ENCODE measurements around the gene NFKB2. TPM values are rescaled to one million over a fixed set of nuclear protein-coding genes. Genes with fewer than 3 reads are reported as not detected.
A peak's percentile ranks its signal among the peaks of the same experiment; 100 is the strongest.

Gene NFKB2
- total RNA-seq, 1 donor from 2014 or later, result 11.0 TPM

GRCh38 chr10:102421507-102421756 is 25.9 kb downstream of the NFKB2 start:
- Histone ChIP-seq H3K9ac (ENCODE audit: low read depth in 1 of 3, low read length in 3 of 3) (peak overlapping the region; percentile 92 to 94 (median 94)), H3K4me3 (ENCODE audit: low read length in 3 of 3) (peak overlapping the region; percentile 81 to 99 (median 97)), H3K27ac (ENCODE audit: low read depth, low read length) (peak overlapping the region; percentile 72), H3K4me1 (ENCODE audit: control insufficient read depth in 3 of 3, insufficient read depth in 3 of 3, low read length in 3 of 3) (peaks cover 33 to 38% (median 34%) of the 10 kb centered on the region in 3 donors), H3K27me3 (ENCODE audit: control insufficient read depth in 3 of 3, insufficient read depth in 3 of 3, low read length in 3 of 3) (peaks cover 11 to 19% (median 17%) of the 10 kb centered on the region in 3 donors), H3K9me3 (ENCODE audit: control insufficient read depth in 3 of 3, low read length in 3 of 3) (no peaks in the 10 kb centered on the region), H3K36me3 (ENCODE audit: control insufficient read depth in 3 of 3, insufficient read depth in 3 of 3, low read length in 3 of 3) (peaks cover 17 to 20% (median 19%) of the 10 kb centered on the region in 3 donors)

- Histone ChIP-seq H3K4me3 (ENCODE audit: low read length in 3 of 3) (peak overlapping the region; percentile 81 to 99 (median 97)), H3K4me1 (ENCODE audit: control insufficient read depth in 3 of 3, insufficient read depth in 3 of 3, low read length in 3 of 3) (peaks cover 33 to 38% (median 34%) of the 10 kb centered on the region in 3 donors), H3K27me3 (ENCODE audit: control insufficient read depth in 3 of 3, insufficient read depth in 3 of 3, low read length in 3 of 3) (peaks cover 8 to 18% (median 13%) of the 10 kb centered on the region in 3 donors), H3K9me3 (ENCODE audit: control insufficient read depth in 3 of 3, low read length in 3 of 3) (no peaks in the 10 kb centered on the region), H3K9ac (ENCODE audit: low read depth in 1 of 3, low read length in 3 of 3) (peak overlapping the region; percentile 92 to 94 (median 94)), H3K36me3 (ENCODE audit: control insufficient read depth in 3 of 3, insufficient read depth in 3 of 3, low read length in 3 of 3) (peaks cover 17 to 20% (median 19%) of the 10 kb centered on the region in 3 donors), H3K27ac (ENCODE audit: low read depth, low read length) (peak overlapping the region; percentile 72)
Observed at GRCh38 chr10:102421757-102422512, 26.4 kb downstream of the NFKB2 start.

GRCh38 chr10:102422545-102423129 is 27.1 kb downstream of the NFKB2 start:
- Histone ChIP-seq H3K27ac (ENCODE audit: low read depth, low read length) (peak overlapping the region; percentile 72), H3K27me3 (ENCODE audit: control insufficient read depth in 3 of 3, insufficient read depth in 3 of 3, low read length in 3 of 3) (peaks cover 8 to 14% (median 11%) of the 10 kb centered on the region in 3 donors), H3K9me3 (ENCODE audit: control insufficient read depth in 3 of 3, low read length in 3 of 3) (no peaks in the 10 kb centered on the region), H3K4me3 (ENCODE audit: low read length in 3 of 3) (peak overlapping the region; percentile 81 to 99 (median 97)), H3K4me1 (ENCODE audit: control insufficient read depth in 3 of 3, insufficient read depth in 3 of 3, low read length in 3 of 3) (peaks cover 33 to 38% (median 34%) of the 10 kb centered on the region in 3 donors), H3K9ac (ENCODE audit: low read depth in 1 of 3, low read length in 3 of 3) (peak overlapping the region; percentile 92 to 94 (median 94)), H3K36me3 (ENCODE audit: control insufficient read depth in 3 of 3, insufficient read depth in 3 of 3, low read length in 3 of 3) (peaks cover 19 to 22% (median 20%) of the 10 kb centered on the region in 3 donors)

- no peak overlapping the region for H3K4me3 ChIP-seq (ENCODE audit: low read length in 3 of 3)
- H3K36me3 ChIP-seq (ENCODE audit: control insufficient read depth in 3 of 3, insufficient read depth in 3 of 3, low read length in 3 of 3), result peaks cover 19 to 22% (median 20%) of the 10 kb centered on the region in 3 donors
- peaks cover 33 to 38% (median 34%) of the 10 kb centered on the region in 3 donors for H3K4me1 ChIP-seq (ENCODE audit: control insufficient read depth in 3 of 3, insufficient read depth in 3 of 3, low read length in 3 of 3)
- H3K27me3 ChIP-seq (ENCODE audit: control insufficient read depth in 3 of 3, insufficient read depth in 3 of 3, low read length in 3 of 3), result peaks cover under 1 to 6% (median 5%) of the 10 kb centered on the region in 3 donors
- H3K9me3 ChIP-seq (ENCODE audit: control insufficient read depth in 3 of 3, low read length in 3 of 3), result no peaks in the 10 kb centered on the region
- H3K27ac ChIP-seq (ENCODE audit: low read depth, low read length), result no peak overlapping the region
- H3K9ac ChIP-seq (ENCODE audit: low read depth in 1 of 3, low read length in 3 of 3), result no peak overlapping the region
Observed at GRCh38 chr10:102423372-102423968, 28.0 kb downstream of the NFKB2 start.

- H3K36me3 ChIP-seq (ENCODE audit: control insufficient read depth in 3 of 3, insufficient read depth in 3 of 3, low read length in 3 of 3), result peaks cover 19 to 22% (median 20%) of the 10 kb centered on the region in 3 donors
- no peak overlapping the region for H3K9ac ChIP-seq (ENCODE audit: low read depth in 1 of 3, low read length in 3 of 3)
- no peaks in the 10 kb centered on the region for H3K9me3 ChIP-seq (ENCODE audit: control insufficient read depth in 3 of 3, low read length in 3 of 3)
- H3K4me1 ChIP-seq (ENCODE audit: control insufficient read depth in 3 of 3, insufficient read depth in 3 of 3, low read length in 3 of 3), result peaks cover 29 to 34% (median 31%) of the 10 kb centered on the region in 3 donors
- peaks cover 0 to 2% (median 0%) of the 10 kb centered on the region in 3 donors for H3K27me3 ChIP-seq (ENCODE audit: control insufficient read depth in 3 of 3, insufficient read depth in 3 of 3, low read length in 3 of 3)
- H3K4me3 ChIP-seq (ENCODE audit: low read length in 3 of 3), result no peak overlapping the region
- no peak overlapping the region for H3K27ac ChIP-seq (ENCODE audit: low read depth, low read length)
Observed at GRCh38 chr10:102424145-102424544, 28.6 kb downstream of the NFKB2 start.

- Histone ChIP-seq H3K27ac (ENCODE audit: low read depth, low read length) (no peak overlapping the region), H3K27me3 (ENCODE audit: control insufficient read depth in 3 of 3, insufficient read depth in 3 of 3, low read length in 3 of 3) (no peaks in the 10 kb centered on the region), H3K9me3 (ENCODE audit: control insufficient read depth in 3 of 3, low read length in 3 of 3) (no peaks in the 10 kb centered on the region), H3K4me1 (ENCODE audit: control insufficient read depth in 3 of 3, insufficient read depth in 3 of 3, low read length in 3 of 3) (peaks cover 22 to 26% (median 25%) of the 10 kb centered on the region in 3 donors), H3K9ac (ENCODE audit: low read depth in 1 of 3, low read length in 3 of 3) (no peak overlapping the region), H3K36me3 (ENCODE audit: control insufficient read depth in 3 of 3, insufficient read depth in 3 of 3, low read length in 3 of 3) (peaks cover 19 to 22% (median 20%) of the 10 kb centered on the region in 3 donors), H3K4me3 (ENCODE audit: low read length in 3 of 3) (no peak overlapping the region)
Observed at GRCh38 chr10:102424916-102425315, 29.4 kb downstream of the NFKB2 start.

- Histone ChIP-seq H3K27me3 (ENCODE audit: control insufficient read depth in 3 of 3, insufficient read depth in 3 of 3, low read length in 3 of 3) (no peaks in the 10 kb centered on the region), H3K9me3 (ENCODE audit: control insufficient read depth in 3 of 3, low read length in 3 of 3) (no peaks in the 10 kb centered on the region), H3K4me1 (ENCODE audit: control insufficient read depth in 3 of 3, insufficient read depth in 3 of 3, low read length in 3 of 3) (peaks cover 17 to 22% (median 19%) of the 10 kb centered on the region in 3 donors), H3K27ac (ENCODE audit: low read depth, low read length) (no peak overlapping the region), H3K36me3 (ENCODE audit: control insufficient read depth in 3 of 3, insufficient read depth in 3 of 3, low read length in 3 of 3) (peaks cover 19 to 22% (median 20%) of the 10 kb centered on the region in 3 donors), H3K4me3 (ENCODE audit: low read length in 3 of 3) (no peak overlapping the region), H3K9ac (ENCODE audit: low read depth in 1 of 3, low read length in 3 of 3) (no peak overlapping the region)
Observed at GRCh38 chr10:102425444-102425843, 29.9 kb downstream of the NFKB2 start.

- Histone ChIP-seq H3K4me3 (ENCODE audit: low read length in 3 of 3) (no peak overlapping the region), H3K9ac (ENCODE audit: low read depth in 1 of 3, low read length in 3 of 3) (no peak overlapping the region), H3K27me3 (ENCODE audit: control insufficient read depth in 3 of 3, insufficient read depth in 3 of 3, low read length in 3 of 3) (no peaks in the 10 kb centered on the region), H3K27ac (ENCODE audit: low read depth, low read length) (no peak overlapping the region), H3K36me3 (ENCODE audit: control insufficient read depth in 3 of 3, insufficient read depth in 3 of 3, low read length in 3 of 3) (peaks cover 19 to 22% (median 20%) of the 10 kb centered on the region in 3 donors), H3K9me3 (ENCODE audit: control insufficient read depth in 3 of 3, low read length in 3 of 3) (no peaks in the 10 kb centered on the region), H3K4me1 (ENCODE audit: control insufficient read depth in 3 of 3, insufficient read depth in 3 of 3, low read length in 3 of 3) (peaks cover 21 to 23% (median 22%) of the 10 kb centered on the region in 3 donors)
Observed at GRCh38 chr10:102426803-102427287, 31.3 kb downstream of the NFKB2 start.

- no peak overlapping the region for H3K9ac ChIP-seq (ENCODE audit: low read depth in 1 of 3, low read length in 3 of 3)
- no peak overlapping the region for H3K27ac ChIP-seq (ENCODE audit: low read depth, low read length)
- no peak overlapping the region for H3K4me3 ChIP-seq (ENCODE audit: low read length in 3 of 3)
- peaks cover 3 to 10% (median 5%) of the 10 kb centered on the region in 3 donors for H3K27me3 ChIP-seq (ENCODE audit: control insufficient read depth in 3 of 3, insufficient read depth in 3 of 3, low read length in 3 of 3)
- no peaks in the 10 kb centered on the region for H3K9me3 ChIP-seq (ENCODE audit: control insufficient read depth in 3 of 3, low read length in 3 of 3)
- H3K36me3 ChIP-seq (ENCODE audit: control insufficient read depth in 3 of 3, insufficient read depth in 3 of 3, low read length in 3 of 3), result peaks cover 4 to 8% (median 7%) of the 10 kb centered on the region in 3 donors
- peaks cover 10 to 14% (median 13%) of the 10 kb centered on the region in 3 donors for H3K4me1 ChIP-seq (ENCODE audit: control insufficient read depth in 3 of 3, insufficient read depth in 3 of 3, low read length in 3 of 3)
Observed at GRCh38 chr10:102429468-102429867, 34.0 kb downstream of the NFKB2 start.

Data from skeletal muscle tissue (tissue), 4 donors.